ENCODE data around the gene EYA2.

DNA sequence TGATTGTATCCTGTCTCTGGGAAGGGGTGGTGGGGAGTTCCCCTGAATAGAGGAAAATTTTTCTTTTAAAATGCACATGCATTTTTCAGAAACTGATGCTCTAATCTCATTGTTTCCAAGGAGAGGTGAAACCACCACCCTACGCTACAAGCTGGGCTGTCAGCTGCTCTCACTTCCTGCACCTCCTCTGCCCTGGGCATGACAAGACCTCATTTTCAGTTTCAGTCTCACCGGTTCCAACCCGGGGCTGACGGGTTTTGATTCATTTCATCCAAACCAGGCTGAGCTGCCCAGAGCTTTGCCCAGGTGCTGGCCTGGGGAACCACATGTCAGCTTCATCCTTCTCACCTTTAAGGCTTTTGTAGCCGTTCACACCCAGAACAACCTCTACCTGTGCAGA, 99.7 kb downstream of the EYA2 start:
- TF ChIP-seq EZH2 (IDR thresholded peaks at IDR 0.05; ENCODE audit: insufficient read depth, poor library complexity, severe bottlenecking) = no peak
- no peak for TF ChIP-seq EZH2phosphoT487 (IDR thresholded peaks at IDR 0.05; ENCODE audit: insufficient read depth, low read depth)

All from GM23248 (cell line).